Measurements from ENCODE around the gene PIGS.
A peak's percentile ranks its signal among the peaks of the same experiment; 100 is the strongest.

PIGS gene

GRCh38 chr17:28575126-28575795 is 3.9 kb upstream of the PIGS start:
- Histone ChIP-seq H3K18ac (ENCODE audit: low read length) (no peak overlapping the region), H3K79me1 (ENCODE audit: low read length) (peaks cover 9% of the 10 kb centered on the region), H4K8ac (ENCODE audit: low read depth, low read length) (no peak overlapping the region), H4K12ac (ENCODE audit: low read depth, low read length) (no peak overlapping the region), H3K36me3 (ENCODE audit: control insufficient read depth in 1 of 2, insufficient read depth in 2 of 2, low read length in 2 of 2) (peaks cover 19 to 27% of the 10 kb centered on the region in 2 experiments), H3K79me2 (ENCODE audit: control insufficient read depth, insufficient read depth, low read length, poor library complexity) (peaks cover 6% of the 10 kb centered on the region), H3K4me3 (ENCODE audit: low read depth, low read length) (no peak overlapping the region), H3K4me2 (ENCODE audit: low read length) (no peak overlapping the region), H3K27me3 (ENCODE audit: insufficient read depth, low read length) (no peaks in the 10 kb centered on the region), H3K9me3 (ENCODE audit: insufficient read depth, low read depth, low read length) (no peaks in the 10 kb centered on the region), H3K23ac (ENCODE audit: low read length) (no peak overlapping the region), H3K4me1 (ENCODE audit: control insufficient read depth in 1 of 2, insufficient read depth in 2 of 2, low read length in 2 of 2) (peaks cover 7 to 10% of the 10 kb centered on the region in 2 experiments), H3K27ac (ENCODE audit: low read depth, low read length) (no peak overlapping the region), H2AFZ (ENCODE audit: insufficient read depth, low read length, poor library complexity) (no peak overlapping the region), H3K4ac (ENCODE audit: low read depth, low read length) (no peak overlapping the region), H2BK12ac (ENCODE audit: low read length) (no peak overlapping the region), H2AK5ac (ENCODE audit: low read length) (no peak overlapping the region), H2BK5ac (ENCODE audit: low read depth, low read length, poor library complexity) (no peak overlapping the region), H3K9ac (ENCODE audit: low read length) (no peak overlapping the region), H3K14ac (ENCODE audit: low read length) (no peak overlapping the region), H4K91ac (ENCODE audit: low read depth, low read length) (no peak overlapping the region), H2BK120ac (ENCODE audit: insufficient read depth, low read length, poor library complexity) (no peak overlapping the region)
- WGBS (ENCODE audit: extremely low coverage, insufficient coverage, insufficient read length), result no CpG with 5 or more reads among the region's 14 CpGs
- no peak for DNase-seq

GRCh38 chr17:28574526-28574925 is 3.2 kb upstream of the PIGS start:
- Histone ChIP-seq H3K4me1 (ENCODE audit: control insufficient read depth in 1 of 2, insufficient read depth in 2 of 2, low read length in 2 of 2) (peaks cover 7 to 12% of the 10 kb centered on the region in 2 experiments), H3K18ac (ENCODE audit: low read length) (no peak overlapping the region), H3K4ac (ENCODE audit: low read depth, low read length) (no peak overlapping the region), H3K4me2 (ENCODE audit: low read length) (no peak overlapping the region), H3K9ac (ENCODE audit: low read length) (no peak overlapping the region), H2BK12ac (ENCODE audit: low read length) (no peak overlapping the region), H2AK5ac (ENCODE audit: low read length) (no peak overlapping the region), H3K23ac (ENCODE audit: low read length) (no peak overlapping the region), H4K8ac (ENCODE audit: low read depth, low read length) (no peak overlapping the region), H3K14ac (ENCODE audit: low read length) (no peak overlapping the region), H4K91ac (ENCODE audit: low read depth, low read length) (no peak overlapping the region), H2BK5ac (ENCODE audit: low read depth, low read length, poor library complexity) (no peak overlapping the region), H3K4me3 (ENCODE audit: low read depth, low read length) (peak overlapping the region; percentile 3), H2BK120ac (ENCODE audit: insufficient read depth, low read length, poor library complexity) (no peak overlapping the region), H3K9me3 (ENCODE audit: insufficient read depth, low read depth, low read length) (no peaks in the 10 kb centered on the region), H3K79me1 (ENCODE audit: low read length) (peaks cover 9% of the 10 kb centered on the region), H2AFZ (ENCODE audit: insufficient read depth, low read length, poor library complexity) (no peak overlapping the region), H3K79me2 (ENCODE audit: control insufficient read depth, insufficient read depth, low read length, poor library complexity) (peaks cover 6% of the 10 kb centered on the region), H3K36me3 (ENCODE audit: control insufficient read depth in 1 of 2, insufficient read depth in 2 of 2, low read length in 2 of 2) (peaks cover 15 to 22% of the 10 kb centered on the region in 2 experiments), H3K27ac (ENCODE audit: low read depth, low read length) (no peak overlapping the region), H3K27me3 (ENCODE audit: insufficient read depth, low read length) (no peaks in the 10 kb centered on the region), H4K12ac (ENCODE audit: low read depth, low read length) (no peak overlapping the region)
- no CpG with 5 or more reads among the region's 7 CpGs for WGBS (ENCODE audit: extremely low coverage, insufficient coverage, insufficient read length)
- DNase-seq, result no peak

GRCh38 chr17:28573966-28574480 is 2.7 kb upstream of the PIGS start:
- Histone ChIP-seq H3K9me3 (ENCODE audit: insufficient read depth, low read depth, low read length) (no peaks in the 10 kb centered on the region), H3K4me1 (ENCODE audit: control insufficient read depth in 1 of 2, insufficient read depth in 2 of 2, low read length in 2 of 2) (peaks cover 7 to 12% of the 10 kb centered on the region in 2 experiments), H3K23ac (ENCODE audit: low read length) (no peak overlapping the region), H3K4ac (ENCODE audit: low read depth, low read length) (no peak overlapping the region), H3K36me3 (ENCODE audit: control insufficient read depth in 1 of 2, insufficient read depth in 2 of 2, low read length in 2 of 2) (peaks cover 13 to 17% of the 10 kb centered on the region in 2 experiments), H2AFZ (ENCODE audit: insufficient read depth, low read length, poor library complexity) (no peak overlapping the region), H3K27ac (ENCODE audit: low read depth, low read length) (no peak overlapping the region), H3K4me2 (ENCODE audit: low read length) (no peak overlapping the region), H3K79me1 (ENCODE audit: low read length) (peaks cover 9% of the 10 kb centered on the region), H3K18ac (ENCODE audit: low read length) (no peak overlapping the region), H3K4me3 (ENCODE audit: low read depth, low read length) (no peak overlapping the region), H2BK120ac (ENCODE audit: insufficient read depth, low read length, poor library complexity) (no peak overlapping the region), H2BK12ac (ENCODE audit: low read length) (no peak overlapping the region), H3K27me3 (ENCODE audit: insufficient read depth, low read length) (no peaks in the 10 kb centered on the region), H3K79me2 (ENCODE audit: control insufficient read depth, insufficient read depth, low read length, poor library complexity) (peaks cover 6% of the 10 kb centered on the region), H4K12ac (ENCODE audit: low read depth, low read length) (no peak overlapping the region), H2AK5ac (ENCODE audit: low read length) (no peak overlapping the region), H4K8ac (ENCODE audit: low read depth, low read length) (no peak overlapping the region), H2BK5ac (ENCODE audit: low read depth, low read length, poor library complexity) (no peak overlapping the region), H3K9ac (ENCODE audit: low read length) (no peak overlapping the region), H3K14ac (ENCODE audit: low read length) (no peak overlapping the region), H4K91ac (ENCODE audit: low read depth, low read length) (no peak overlapping the region)
- DNase-seq, result no peak
- no CpG with 5 or more reads among the region's 6 CpGs for WGBS (ENCODE audit: extremely low coverage, insufficient coverage, insufficient read length)

- no peak overlapping the region for H4K12ac ChIP-seq (ENCODE audit: low read depth, low read length)
- H2BK5ac ChIP-seq (ENCODE audit: low read depth, low read length, poor library complexity), result no peak overlapping the region
- H2AK5ac ChIP-seq (ENCODE audit: low read length), result no peak overlapping the region
- no peak overlapping the region for H3K4me3 ChIP-seq (ENCODE audit: low read depth, low read length)
- no peak overlapping the region for H2BK120ac ChIP-seq (ENCODE audit: insufficient read depth, low read length, poor library complexity)
- no peak overlapping the region for H3K27ac ChIP-seq (ENCODE audit: low read depth, low read length)
- no peak overlapping the region for H3K14ac ChIP-seq (ENCODE audit: low read length)
- no peak overlapping the region for H3K23ac ChIP-seq (ENCODE audit: low read length)
- H3K36me3 ChIP-seq (ENCODE audit: control insufficient read depth in 1 of 2, insufficient read depth in 2 of 2, low read length in 2 of 2), result peaks cover 8 to 12% of the 10 kb centered on the region in 2 experiments
- H3K79me1 ChIP-seq (ENCODE audit: low read length), result peaks cover 9% of the 10 kb centered on the region
- peaks cover 7 to 12% of the 10 kb centered on the region in 2 experiments for H3K4me1 ChIP-seq (ENCODE audit: control insufficient read depth in 1 of 2, insufficient read depth in 2 of 2, low read length in 2 of 2)
- H3K79me2 ChIP-seq (ENCODE audit: control insufficient read depth, insufficient read depth, low read length, poor library complexity), result peaks cover 6% of the 10 kb centered on the region
- no peak for DNase-seq
- no peak overlapping the region for H4K91ac ChIP-seq (ENCODE audit: low read depth, low read length)
- no peaks in the 10 kb centered on the region for H3K9me3 ChIP-seq (ENCODE audit: insufficient read depth, low read depth, low read length)
- no peak overlapping the region for H3K4me2 ChIP-seq (ENCODE audit: low read length)
- H4K8ac ChIP-seq (ENCODE audit: low read depth, low read length), result no peak overlapping the region
- no peak overlapping the region for H3K9ac ChIP-seq (ENCODE audit: low read length)
- H3K27me3 ChIP-seq (ENCODE audit: insufficient read depth, low read length), result no peaks in the 10 kb centered on the region
- no CpG with 5 or more reads among the region's 9 CpGs for WGBS (ENCODE audit: extremely low coverage, insufficient coverage, insufficient read length)
- no peak overlapping the region for H3K4ac ChIP-seq (ENCODE audit: low read depth, low read length)
- no peak overlapping the region for H2BK12ac ChIP-seq (ENCODE audit: low read length)
- H2AFZ ChIP-seq (ENCODE audit: insufficient read depth, low read length, poor library complexity), result no peak overlapping the region
- no peak overlapping the region for H3K18ac ChIP-seq (ENCODE audit: low read length)
Observed at GRCh38 chr17:28573521-28573920, 2.2 kb upstream of the PIGS start.
